ENCODE measurements around the gene CAPN12.
"Not testable (repeated sequence)": the region's sequence is repeated elsewhere in the genome, so short reads cannot be mapped to it uniquely, and the experiment has no call there.

Gene CAPN12

GRCh38 chr19:38765214-38765613, 20.9 kb upstream of the CAPN12 start:
- no peak for DNase-seq (ENCODE audit: low read depth)
- no peak for TF ChIP-seq CTCF (conservative IDR thresholded peaks at IDR 0.05; ENCODE audit: low read depth, low read length)
- no peak overlapping the region for H3K4me3 ChIP-seq (ENCODE audit: low read length)

DNA sequence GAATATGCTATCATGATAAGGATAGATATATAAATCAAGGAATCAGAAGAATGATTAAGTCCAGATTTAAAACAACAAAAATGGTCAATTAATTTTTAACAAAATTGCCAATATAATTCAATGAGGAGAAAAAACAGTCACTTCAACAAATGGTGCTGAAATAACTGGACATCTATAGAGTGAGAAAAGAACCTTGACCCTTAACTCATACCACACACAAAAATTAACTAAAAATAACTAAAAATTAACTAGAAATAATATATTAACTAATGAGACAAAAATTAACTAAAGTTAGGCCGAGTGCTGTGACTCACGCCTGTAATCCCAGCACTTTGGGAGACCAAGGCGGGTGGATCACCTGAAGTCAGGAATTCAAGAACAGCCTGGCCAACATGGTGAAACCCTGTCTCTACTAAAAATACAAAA, 19.5 kb upstream of the CAPN12 start:
- no peak for TF ChIP-seq CTCF (conservative IDR thresholded peaks at IDR 0.05; ENCODE audit: low read depth, low read length)
- H3K4me3 ChIP-seq (ENCODE audit: low read length) = no peak overlapping the region
- no peak for DNase-seq (ENCODE audit: low read depth)

GRCh38 chr19:38761884-38762389, 17.7 kb upstream of the CAPN12 start:
- DNase-seq (ENCODE audit: low read depth); H3K4me3 ChIP-seq (ENCODE audit: low read length): not testable (repeated sequence)

DNA sequence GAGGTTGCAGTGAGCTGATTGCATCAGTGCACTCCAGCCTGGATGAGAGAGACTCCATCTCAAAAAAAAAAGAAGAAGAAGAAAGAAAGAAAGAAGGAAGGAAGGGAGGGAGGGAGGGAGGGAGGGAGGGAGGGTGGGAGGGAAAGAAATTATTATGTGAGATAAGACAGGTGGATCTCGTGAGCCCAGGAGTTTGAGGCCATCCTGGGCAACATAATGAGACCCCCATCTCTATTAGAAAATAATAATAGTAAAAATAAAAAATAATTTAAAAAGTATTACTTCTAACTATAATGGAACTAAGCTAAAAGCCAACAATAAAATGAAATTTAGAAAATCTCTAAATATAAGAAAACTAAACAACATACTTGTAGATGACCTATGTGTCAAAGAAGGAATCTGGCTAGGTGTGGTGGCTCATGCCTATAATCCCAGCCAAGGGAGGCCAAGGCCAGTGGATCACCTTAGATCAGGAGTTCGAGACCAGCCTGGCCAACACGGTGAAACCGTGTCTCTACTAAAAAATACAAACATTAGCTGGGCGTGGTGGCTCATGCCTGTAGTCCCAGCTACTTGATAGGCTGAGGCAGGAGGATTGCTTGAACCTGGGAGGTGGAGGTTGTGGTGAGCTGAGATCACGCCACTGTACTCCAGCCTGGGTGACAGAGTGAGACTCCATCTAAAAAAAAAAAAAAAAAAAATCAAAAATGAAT, 16.7 kb upstream of the CAPN12 start:
- not testable (repeated sequence) for H3K4me3 ChIP-seq (ENCODE audit: low read length); DNase-seq (ENCODE audit: low read depth)

GRCh38 chr19:38759590-38760003, 15.3 kb upstream of the CAPN12 start:
- TF ChIP-seq CTCF (conservative IDR thresholded peaks at IDR 0.05; ENCODE audit: low read depth, low read length) = no peak
- no peak for DNase-seq (ENCODE audit: low read depth)
- H3K4me3 ChIP-seq (ENCODE audit: low read length) = no peak overlapping the region

DNA sequence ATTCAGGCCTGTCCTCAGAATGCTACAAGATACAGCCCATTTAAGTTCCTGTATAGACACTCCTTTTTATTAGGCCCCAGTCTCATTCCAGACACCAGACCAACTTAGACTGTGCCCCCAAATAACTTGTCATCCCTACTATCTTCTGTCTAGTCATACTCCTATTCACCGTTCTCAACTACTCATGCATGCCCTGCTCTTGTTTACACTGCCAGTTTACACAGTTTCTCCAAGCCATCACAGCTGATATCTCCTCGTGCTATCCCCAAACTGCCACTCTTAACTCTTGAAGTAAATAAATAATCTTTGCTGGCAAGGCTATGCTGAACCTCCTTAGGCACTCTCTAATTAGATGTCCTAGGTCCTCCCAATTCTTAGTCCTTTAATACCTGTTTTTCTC, 9.9 kb upstream of the CAPN12 start:
- DNase-seq (ENCODE audit: low read depth); H3K4me3 ChIP-seq (ENCODE audit: low read length): not testable (repeated sequence)

- not testable (repeated sequence) for H3K4me3 ChIP-seq (ENCODE audit: low read length); DNase-seq (ENCODE audit: low read depth)
These were observed 9.5 kb upstream of the CAPN12 start for GRCh38 chr19:38753783-38754182.

DNA sequence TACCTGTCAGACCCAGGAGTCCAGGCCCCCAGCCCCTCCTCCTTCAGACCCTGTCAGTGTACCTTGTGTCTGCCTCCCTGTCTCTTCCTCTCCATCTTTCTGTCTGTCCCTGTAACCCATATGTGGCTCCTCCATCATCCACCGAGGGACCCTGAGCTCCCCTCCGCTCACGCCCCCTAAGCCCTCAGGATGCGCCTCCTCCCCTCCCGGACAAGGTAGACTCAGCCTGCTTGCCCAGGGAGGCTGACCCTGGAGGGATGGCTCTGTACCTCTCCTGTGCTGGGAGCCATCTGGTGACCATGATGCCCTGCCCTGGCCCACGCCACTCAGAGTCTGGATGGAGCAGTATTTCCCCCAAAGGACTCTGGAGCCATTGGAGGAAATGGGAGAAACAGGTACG, 1.0 kb upstream of the CAPN12 start:
- H3K4me3 ChIP-seq (ENCODE audit: low read length) = no peak overlapping the region
- DNase-seq (ENCODE audit: low read depth) = no peak
- TF ChIP-seq CTCF (conservative IDR thresholded peaks at IDR 0.05; ENCODE audit: low read depth, low read length) = no peak

DNA sequence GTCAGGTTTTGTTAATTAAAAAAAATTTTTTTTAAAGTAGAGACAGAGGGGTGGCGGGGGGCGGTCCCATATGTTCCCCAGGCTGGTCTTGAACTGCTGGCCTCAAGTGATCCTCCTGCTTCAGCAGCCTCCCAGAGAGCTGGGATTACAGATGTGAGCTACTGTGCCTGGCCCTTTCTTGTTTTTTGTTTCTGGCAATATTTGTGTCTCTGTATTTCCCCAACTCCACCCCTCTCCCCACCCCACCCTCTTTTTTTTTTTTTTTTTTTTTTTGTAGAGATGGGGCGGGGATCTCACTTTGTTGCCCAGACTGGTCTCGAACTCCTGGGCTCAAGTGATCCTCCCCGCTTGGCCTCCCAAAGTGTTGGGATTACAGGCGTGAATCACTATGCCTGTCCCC, 600 bp upstream of the CAPN12 start:
- no peak for DNase-seq (ENCODE audit: low read depth)
- H3K4me3 ChIP-seq (ENCODE audit: low read length) = no peak overlapping the region
- no peak for TF ChIP-seq CTCF (conservative IDR thresholded peaks at IDR 0.05; ENCODE audit: low read depth, low read length)
